ENCODE data around the gene SEMA3D. TPM values are rescaled to one million over a fixed set of nuclear protein-coding genes. Genes with fewer than 3 reads are reported as not detected.

The SEMA3D gene
- total RNA-seq, 1 donor from 2014 or later, result 9.1 TPM

GRCh38 chr7:85046534-85046933, 140.3 kb downstream of the SEMA3D start:
- no peaks in the 10 kb centered on the region for H4K20me1 ChIP-seq (ENCODE audit: insufficient read depth, low read length)
- no peaks in the 10 kb centered on the region for H3K27me3 ChIP-seq (ENCODE audit: insufficient read depth, low read length)
- Mint-ChIP-seq H3K9me3 (ENCODE audit: unreplicated experiment) (no peaks in the 10 kb centered on the region), H3K27ac (ENCODE audit: unreplicated experiment) (no peak overlapping the region), H3K36me3 (ENCODE audit: low read depth, unreplicated experiment) (no peaks in the 10 kb centered on the region), H3K27me3 (ENCODE audit: low read depth, unreplicated experiment) (no peaks in the 10 kb centered on the region), H3K4me1 (ENCODE audit: low read depth, unreplicated experiment) (no peaks in the 10 kb centered on the region), H3K4me3 (ENCODE audit: unreplicated experiment) (no peak overlapping the region)
- TF ChIP-seq, protein P1, sequence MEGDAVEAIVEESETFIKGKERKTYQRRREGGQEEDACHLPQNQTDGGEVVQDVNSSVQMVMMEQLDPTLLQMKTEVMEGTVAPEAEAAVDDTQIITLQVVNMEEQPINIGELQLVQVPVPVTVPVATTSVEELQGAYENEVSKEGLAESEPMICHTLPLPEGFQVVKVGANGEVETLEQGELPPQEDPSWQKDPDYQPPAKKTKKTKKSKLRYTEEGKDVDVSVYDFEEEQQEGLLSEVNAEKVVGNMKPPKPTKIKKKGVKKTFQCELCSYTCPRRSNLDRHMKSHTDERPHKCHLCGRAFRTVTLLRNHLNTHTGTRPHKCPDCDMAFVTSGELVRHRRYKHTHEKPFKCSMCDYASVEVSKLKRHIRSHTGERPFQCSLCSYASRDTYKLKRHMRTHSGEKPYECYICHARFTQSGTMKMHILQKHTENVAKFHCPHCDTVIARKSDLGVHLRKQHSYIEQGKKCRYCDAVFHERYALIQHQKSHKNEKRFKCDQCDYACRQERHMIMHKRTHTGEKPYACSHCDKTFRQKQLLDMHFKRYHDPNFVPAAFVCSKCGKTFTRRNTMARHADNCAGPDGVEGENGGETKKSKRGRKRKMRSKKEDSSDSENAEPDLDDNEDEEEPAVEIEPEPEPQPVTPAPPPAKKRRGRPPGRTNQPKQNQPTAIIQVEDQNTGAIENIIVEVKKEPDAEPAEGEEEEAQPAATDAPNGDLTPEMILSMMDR (IDR thresholded peaks at IDR 0.05; ENCODE audit: insufficient read depth, low read depth, low read length), result no peak
- no peak for TF ChIP-seq EZH2 (IDR thresholded peaks at IDR 0.05; ENCODE audit: insufficient read depth, low read length)
- H3K27ac ChIP-seq (ENCODE audit: low read depth, low read length), result no peak overlapping the region
- H3K9me3 ChIP-seq (ENCODE audit: insufficient read depth, low read depth, low read length), result no peaks in the 10 kb centered on the region
- no peak overlapping the region for H3K9ac ChIP-seq (ENCODE audit: low read length)
- H2AFZ ChIP-seq (ENCODE audit: low read depth, low read length), result no peak overlapping the region
- no peak overlapping the region for H3K4me3 ChIP-seq (ENCODE audit: insufficient read depth, low read depth, low read length)
- no peaks in the 10 kb centered on the region for H3K4me1 ChIP-seq (ENCODE audit: insufficient read depth, low read length)
- no peak for FAIRE-seq
- H3K4me2 ChIP-seq (ENCODE audit: low read length), result no peak overlapping the region
- DNase-seq (ENCODE audit: low read depth), result no peak
- H3K79me2 ChIP-seq (ENCODE audit: insufficient read depth, low read length), result no peaks in the 10 kb centered on the region
- H3K36me3 ChIP-seq (ENCODE audit: insufficient read depth, low read length), result no peaks in the 10 kb centered on the region

- FAIRE-seq, result peak; percentile 76
- no peak overlapping the region for H3K27ac ChIP-seq (ENCODE audit: low read depth, low read length)
Measured at GRCh38 chr7:85041605-85042216, 145.1 kb downstream of the SEMA3D start.

More at GRCh38 chr7:85041605-85042216, 145.1 kb downstream of the SEMA3D start:
- Mint-ChIP-seq H3K36me3 (ENCODE audit: low read depth, unreplicated experiment) (no peaks in the 10 kb centered on the region), H3K4me3 (ENCODE audit: unreplicated experiment) (no peak overlapping the region), H3K4me1 (ENCODE audit: low read depth, unreplicated experiment) (no peaks in the 10 kb centered on the region), H3K9me3 (ENCODE audit: unreplicated experiment) (no peaks in the 10 kb centered on the region), H3K27ac (ENCODE audit: unreplicated experiment) (no peak overlapping the region), H3K27me3 (ENCODE audit: low read depth, unreplicated experiment) (no peaks in the 10 kb centered on the region)
- no peak overlapping the region for H3K9ac ChIP-seq (ENCODE audit: low read length)
- H4K20me1 ChIP-seq (ENCODE audit: insufficient read depth, low read length), result no peaks in the 10 kb centered on the region
- peak; percentile 41 for DNase-seq (ENCODE audit: low read depth)
- no peaks in the 10 kb centered on the region for H3K79me2 ChIP-seq (ENCODE audit: insufficient read depth, low read length)
- no peaks in the 10 kb centered on the region for H3K27me3 ChIP-seq (ENCODE audit: insufficient read depth, low read length)
- TF ChIP-seq, protein P1 (IDR thresholded peaks at IDR 0.05; ENCODE audit: insufficient read depth, low read depth, low read length), result peak; percentile 80
- TF ChIP-seq EZH2 (IDR thresholded peaks at IDR 0.05; ENCODE audit: insufficient read depth, low read length), result no peak
- no peaks in the 10 kb centered on the region for H3K36me3 ChIP-seq (ENCODE audit: insufficient read depth, low read length)
- no peak overlapping the region for H2AFZ ChIP-seq (ENCODE audit: low read depth, low read length)
- no peaks in the 10 kb centered on the region for H3K4me1 ChIP-seq (ENCODE audit: insufficient read depth, low read length)
- H3K4me3 ChIP-seq (ENCODE audit: insufficient read depth, low read depth, low read length), result no peak overlapping the region
- no peaks in the 10 kb centered on the region for H3K9me3 ChIP-seq (ENCODE audit: insufficient read depth, low read depth, low read length)
- H3K4me2 ChIP-seq (ENCODE audit: low read length), result no peak overlapping the region
